Right lobe of liver (tissue), 6 donors: ENCODE results near the gene QSER1. TPM values are rescaled to one million over a fixed set of nuclear protein-coding genes. Genes with fewer than 3 reads are reported as not detected.

Experiments used
- ATAC-seq, 4 donors: fragments of 200-7000 bp; cut with Tn5 transposase; one replicate each; pipeline ENCODE4 v1.9.1; 2020; ENCODE audit warnings: mild to moderate bottlenecking in 4 of 4, moderate library complexity in 4 of 4
- DNase-seq, 3 donors: peaks; one replicate each; pipeline ENCODE4 v3.0.0-alpha.2; 2020
- H3K27ac ChIP-seq, 3 donors: fragments of 200-600 bp; one replicate each; pipeline ENCODE4 v1.8.0; 2022
- H3K27me3 ChIP-seq, 2 donors: fragments of 200-600 bp; one replicate each; pipeline ENCODE4 v1.8.0; 2022
- H3K36me3 ChIP-seq, 4 donors: fragments of 200-600 bp; sonication (generic) in 1 of 4; one replicate each; pipeline versions ENCODE4 v1.5.1 to v1.8.0; 2017 to 2022; ENCODE audit warnings: control low read depth in 1 of 4
- H3K4me1 ChIP-seq, 4 donors: fragments of 200-600 bp; sonication (generic) in 1 of 4; one replicate each; pipeline versions ENCODE4 v1.5.1 to v1.8.0; 2017 to 2022; ENCODE audit warnings: control low read depth in 1 of 4
- H3K4me3 ChIP-seq, 3 donors: fragments of 200-600 bp; one replicate each; pipeline ENCODE4 v1.8.0; 2022
- H3K9me3 ChIP-seq, 4 donors: fragments of 200-600 bp; sonication (generic) in 1 of 4; one replicate each; pipeline versions ENCODE4 v1.5.1 to v1.8.0; 2017 to 2022; ENCODE audit warnings: control low read depth in 1 of 4
- POLR2A ChIP-seq: fragments of 450-650 bp; IDR thresholded peaks from one replicate; pipeline ENCODE4 v1.6.1; 2017; ENCODE audit warnings: antibody characterized with exemption, mild to moderate bottlenecking
- WGBS: methylation state at CpG from one replicate; pipeline ENCODE4 v1.1.6; 2018; ENCODE audit warnings: low coverage, low lambda C conversion rate; ENCODE audit not compliant: insufficient coverage; ENCODE audit errors: missing lambda C conversion rate; 5-methylcytosine and 5-hydroxymethylcytosine counted together
- intact Hi-C, 2 donors: fragments of 100-400 bp; cut with DNase I; formaldehyde crosslinking; loops; one replicate each; pipeline versions ENCODE4 v1.11.2 to v1.14.1; 2022
- total RNA-seq, 6 experiments: library from RNA; depleted of rRNA in 2 of 6; stranded (reverse); fragments of >200 nt in 2 of 6; fragmentation: NEBNext Ultra II Directional in 3 of 6; extraction: Animal tissue kit (Norgen Biotek cat#: 25700) in 3 of 6; gene quantifications; one replicate each; pipeline versions ENCODE4 v1.1.0 to v1.2.4, GENCODE V29; 2016 to 2023
- TF ChIP-seq, protein P1 (sequence below), 4 donors: fragments of 200-600 bp in 3 of 4; fragments of 450-650 bp in 1 of 4; IDR thresholded peaks; one replicate each; pipeline versions ENCODE4 v1.5.1 to v1.8.0; 2016 to 2022; ENCODE audit warnings: antibody characterized with exemption in 4 of 4, mild to moderate bottlenecking in 2 of 4
- donor health status: DM: no; HTN: yes; CAD: no.
- donor health status: DM: no; HTN: no; CAD: no.
- donor health status: DM: no; HTN: no; CAD: no.
- donor health status: DM: no; HTN: yes; CAD: no.
- donor health status: DM: no; HTN: yes; CAD: no.

The QSER1 gene
- total RNA-seq, 6 experiments from 2014 or later, result 7.7 to 12.8 (median 11.0) TPM

DNA sequence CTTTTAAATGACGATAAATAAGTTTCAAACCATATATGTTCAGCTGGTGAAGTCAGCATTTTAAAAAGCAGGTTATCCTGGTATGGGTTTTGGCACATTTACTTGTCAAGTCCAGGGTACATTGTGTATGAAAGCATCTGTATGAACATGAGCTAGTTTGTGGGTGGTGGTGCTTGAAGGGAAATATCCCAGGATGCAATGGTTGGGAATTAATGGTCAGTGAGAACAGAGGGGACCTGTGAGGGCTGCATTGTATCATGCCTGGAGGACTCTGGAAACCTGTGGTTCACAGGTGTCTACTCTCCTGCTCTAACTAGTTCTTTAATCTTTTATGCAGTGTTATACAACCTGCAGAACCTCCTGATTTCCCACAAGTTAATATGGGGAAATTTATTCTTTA is 128.9 kb downstream of the QSER1 start:
- Histone ChIP-seq H3K4me3 (no peak overlapping the region), H3K9me3 (no peaks in the 10 kb centered on the region), H3K27ac (no peak overlapping the region), H3K36me3 (peaks cover 0 to 6% (median 3%) of the 10 kb centered on the region in 4 donors), H3K27me3 (no peaks in the 10 kb centered on the region), H3K4me1 (peaks cover 0 to 33% (median 11%) of the 10 kb centered on the region in 4 donors)
- TF ChIP-seq POLR2A, result no peak
- TF ChIP-seq, protein P1, sequence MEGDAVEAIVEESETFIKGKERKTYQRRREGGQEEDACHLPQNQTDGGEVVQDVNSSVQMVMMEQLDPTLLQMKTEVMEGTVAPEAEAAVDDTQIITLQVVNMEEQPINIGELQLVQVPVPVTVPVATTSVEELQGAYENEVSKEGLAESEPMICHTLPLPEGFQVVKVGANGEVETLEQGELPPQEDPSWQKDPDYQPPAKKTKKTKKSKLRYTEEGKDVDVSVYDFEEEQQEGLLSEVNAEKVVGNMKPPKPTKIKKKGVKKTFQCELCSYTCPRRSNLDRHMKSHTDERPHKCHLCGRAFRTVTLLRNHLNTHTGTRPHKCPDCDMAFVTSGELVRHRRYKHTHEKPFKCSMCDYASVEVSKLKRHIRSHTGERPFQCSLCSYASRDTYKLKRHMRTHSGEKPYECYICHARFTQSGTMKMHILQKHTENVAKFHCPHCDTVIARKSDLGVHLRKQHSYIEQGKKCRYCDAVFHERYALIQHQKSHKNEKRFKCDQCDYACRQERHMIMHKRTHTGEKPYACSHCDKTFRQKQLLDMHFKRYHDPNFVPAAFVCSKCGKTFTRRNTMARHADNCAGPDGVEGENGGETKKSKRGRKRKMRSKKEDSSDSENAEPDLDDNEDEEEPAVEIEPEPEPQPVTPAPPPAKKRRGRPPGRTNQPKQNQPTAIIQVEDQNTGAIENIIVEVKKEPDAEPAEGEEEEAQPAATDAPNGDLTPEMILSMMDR (IDR thresholded peaks at IDR 0.05), result no peak
- intact Hi-C loops, result no loop called here
- WGBS, result 85% methylated on average over 1 of the region's 1 CpG
- DNase-seq (no peak), ATAC-seq (no peak)

DNA sequence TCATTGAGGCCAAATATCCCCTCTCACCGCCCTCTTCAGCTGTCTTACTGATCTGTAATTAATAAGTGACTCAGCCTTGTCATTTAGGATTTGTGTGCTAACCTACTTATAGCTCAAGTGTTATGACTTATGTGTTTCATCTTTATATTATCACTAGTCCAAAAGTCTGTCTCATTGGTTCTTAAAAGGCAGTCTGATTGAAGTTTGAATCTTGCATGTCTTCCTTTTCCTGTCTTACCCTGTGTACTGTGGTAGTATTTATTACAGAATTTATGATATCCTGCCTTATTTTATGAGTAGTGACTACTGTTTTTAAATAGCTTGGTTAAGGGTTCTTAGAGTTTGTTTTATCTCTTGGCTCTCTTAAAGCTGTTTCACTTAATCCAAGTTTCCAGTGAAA is 129.3 kb downstream of the QSER1 start:
- Histone ChIP-seq H3K4me3 (no peak overlapping the region), H3K27ac (peak overlapping the region in 1 of 3 donors; percentile 27), H3K4me1 (peaks cover 0 to 33% (median 11%) of the 10 kb centered on the region in 4 donors), H3K36me3 (peaks cover 0 to 10% (median 3%) of the 10 kb centered on the region in 4 donors), H3K27me3 (no peaks in the 10 kb centered on the region), H3K9me3 (no peaks in the 10 kb centered on the region)
- intact Hi-C loops, result no loop called here
- no peak for ATAC-seq
- DNase-seq, result no peak
- WGBS, result 77% methylated on average over 1 of the region's 1 CpG
- TF ChIP-seq, protein P1 (IDR thresholded peaks at IDR 0.05), result no peak
- TF ChIP-seq POLR2A, result no peak

DNA sequence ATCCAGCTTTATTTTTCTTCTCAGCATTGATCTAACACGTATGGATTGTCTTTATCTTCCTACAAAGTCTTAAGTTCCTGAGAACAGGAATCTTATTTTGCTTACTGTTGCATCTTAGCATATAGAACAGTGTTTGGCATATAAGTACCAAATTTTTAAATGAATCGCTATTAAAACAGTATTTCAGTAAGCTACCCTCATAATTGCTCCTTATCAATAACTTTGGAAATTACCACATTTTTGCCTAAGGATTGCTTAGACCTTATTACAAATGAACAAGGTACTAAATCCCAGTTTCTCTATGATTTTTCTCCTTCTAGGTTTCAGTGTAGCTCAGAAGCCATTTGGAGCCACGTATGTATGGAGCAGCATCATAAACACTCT is 132.7 kb downstream of the QSER1 start:
- Histone ChIP-seq H3K9me3 (no peaks in the 10 kb centered on the region), H3K27ac (no peak overlapping the region), H3K27me3 (no peaks in the 10 kb centered on the region), H3K36me3 (peaks cover 0 to 19% (median 10%) of the 10 kb centered on the region in 4 donors), H3K4me1 (peaks cover 0 to 31% (median 6%) of the 10 kb centered on the region in 4 donors), H3K4me3 (no peak overlapping the region)
- 76% methylated on average over 3 of the region's 3 CpGs for WGBS
- ATAC-seq (no peak), DNase-seq (no peak)
- intact Hi-C loops, result no loop called here
- no peak for TF ChIP-seq POLR2A
- TF ChIP-seq, protein P1 (IDR thresholded peaks at IDR 0.05), result no peak

DNA sequence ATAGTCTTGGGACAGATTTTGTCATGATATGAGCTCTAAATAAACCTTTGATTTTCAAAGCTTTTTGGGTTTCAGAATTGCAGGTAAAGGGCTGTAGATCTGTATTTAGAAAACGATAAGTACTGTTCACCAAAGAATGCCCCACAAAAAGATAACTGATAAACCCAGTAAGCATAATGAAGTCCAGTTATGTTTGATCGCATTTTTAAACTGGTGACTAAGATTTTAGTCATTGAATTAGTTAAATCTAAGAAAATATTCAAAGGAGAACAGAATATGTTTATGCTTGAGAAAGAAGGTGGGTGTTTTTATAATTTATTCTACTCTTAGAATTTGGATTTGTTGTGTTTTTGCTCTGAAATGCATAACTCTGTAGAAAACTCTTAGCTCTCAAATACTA is 134.6 kb downstream of the QSER1 start:
- no peak for ATAC-seq
- Histone ChIP-seq H3K9me3 (no peaks in the 10 kb centered on the region), H3K4me3 (no peak overlapping the region), H3K36me3 (peaks cover 0 to 34% (median 17%) of the 10 kb centered on the region in 4 donors), H3K27me3 (no peaks in the 10 kb centered on the region), H3K4me1 (peaks cover 0 to 14% (median 4%) of the 10 kb centered on the region in 4 donors), H3K27ac (no peak overlapping the region)
- DNase-seq, result no peak
- no peak for TF ChIP-seq POLR2A
- TF ChIP-seq, protein P1 (IDR thresholded peaks at IDR 0.05), result no peak
- intact Hi-C loops, result no loop called here
- WGBS, result 59% methylated on average over 2 of the region's 2 CpGs
